Caco-2 (cell line): ENCODE measurements around the gene KLK3. TPM values are rescaled to one million over a fixed set of nuclear protein-coding genes. Genes with fewer than 3 reads are reported as not detected.
A peak's percentile ranks its signal among the peaks of the same experiment; 100 is the strongest.

Experiments
- BruUV-seq: library from RNA; stranded (reverse); fragments of 400-500 nt; replicated peaks from 2 replicates; lab custom pipeline; 2021; lab: Mats Ljungman, UMichigan
- CTCF ChIA-PET: fragments of 300-600 bp; sonication (Branson Sonifier 250); formaldehyde crosslinking; loops from one replicate; lab custom pipeline; 2022; ENCODE audit warnings: antibody characterized with exemption; lab: Charles Lee
- POLR2A ChIA-PET: fragments of 300-600 bp; sonication (Branson Sonifier 250); formaldehyde crosslinking; loops from one replicate; lab custom pipeline; 2022; ENCODE audit warnings: antibody characterized with exemption; lab: Charles Lee
- DNase-seq, 2 experiments: peaks; one replicate each; pipeline versions ENCODE4 v3.0.0 to v3.0.0-alpha.2; 2020 to 2022
- H3K27me3 ChIP-seq: replicated peaks from 2 replicates; pipeline ENCODE4 v1.6.0; 2011; ENCODE audit warnings: low read length; ENCODE audit not compliant: control insufficient read depth, insufficient read depth
- H3K36me3 ChIP-seq: 2 replicates; pipeline ENCODE4 v1.5.1; 2011; ENCODE audit warnings: low read length; ENCODE audit not compliant: control insufficient read depth, insufficient read depth
- H3K4me1 ChIP-seq: fragments of 250-450 bp; sonication (Bioruptor Pico); 2 replicates; pipeline ENCODE4 v1.5.1; 2020; ENCODE audit warnings: mild to moderate bottlenecking
- H3K4me3 ChIP-seq: 2 replicates; pipeline ENCODE4 v1.5.1; 2011; ENCODE audit warnings: low read depth, mild to moderate bottlenecking, control low read depth, low read length
- H3K9me3 ChIP-seq: fragments of 250-450 bp; sonication (Bioruptor Pico); 2 replicates; pipeline ENCODE4 v1.5.1; 2020; ENCODE audit warnings: mild to moderate bottlenecking, moderate library complexity
- H3K27ac Mint-ChIP-seq: one replicate; pipeline ENCODE4 v1.8.0; 2022; ENCODE audit warnings: mixed read lengths; ENCODE audit not compliant: unreplicated experiment
- H3K27me3 Mint-ChIP-seq: one replicate; pipeline ENCODE4 v1.8.0; 2022; ENCODE audit warnings: mixed read lengths; ENCODE audit not compliant: insufficient read depth, unreplicated experiment
- H3K36me3 Mint-ChIP-seq: one replicate; pipeline ENCODE4 v1.8.0; 2022; ENCODE audit warnings: mild to moderate bottlenecking, mixed read lengths; ENCODE audit not compliant: insufficient read depth, unreplicated experiment
- H3K4me1 Mint-ChIP-seq: one replicate; pipeline ENCODE4 v1.8.0; 2022; ENCODE audit warnings: low read depth, mixed read lengths; ENCODE audit not compliant: unreplicated experiment
- H3K4me3 Mint-ChIP-seq: one replicate; pipeline ENCODE4 v1.8.0; 2022; ENCODE audit warnings: mild to moderate bottlenecking, moderate library complexity, mixed read lengths; ENCODE audit not compliant: unreplicated experiment
- H3K9me3 Mint-ChIP-seq: one replicate; pipeline ENCODE4 v1.8.0; 2022; ENCODE audit warnings: mixed read lengths; ENCODE audit not compliant: unreplicated experiment
- CTCF ChIP-seq, 2 experiments: fragments of 200-600 bp in 1 of 2; IDR thresholded peaks; 1 replicate in 1 of 2; 2 replicates in 1 of 2; pipeline versions ENCODE4 v1.5.1 to v1.8.0; 2011 to 2022; ENCODE audit warnings: antibody characterized with exemption in 1 of 2, control low read depth in 1 of 2, inconsistent platforms in 1 of 2, low read depth in 1 of 2, low read length in 1 of 2, mild to moderate bottlenecking in 1 of 2, moderate library complexity in 1 of 2; ENCODE audit not compliant: insufficient read depth in 1 of 2, severe bottlenecking in 1 of 2, unreplicated experiment in 1 of 2
- intact Hi-C: fragments of 100-400 bp; cut with micrococcal nuclease; formaldehyde crosslinking; loops from one replicate; pipeline ENCODE4 v1.10.0; 2022; ENCODE audit not compliant: unreplicated experiment
- total RNA-seq: library from RNA; stranded (reverse); gene quantifications from 2 replicates; pipeline ENCODE4 v1.2.3, GENCODE V29; 2022

Gene KLK3
- total RNA-seq, 1 experiment from 2014 or later: not detected

DNA sequence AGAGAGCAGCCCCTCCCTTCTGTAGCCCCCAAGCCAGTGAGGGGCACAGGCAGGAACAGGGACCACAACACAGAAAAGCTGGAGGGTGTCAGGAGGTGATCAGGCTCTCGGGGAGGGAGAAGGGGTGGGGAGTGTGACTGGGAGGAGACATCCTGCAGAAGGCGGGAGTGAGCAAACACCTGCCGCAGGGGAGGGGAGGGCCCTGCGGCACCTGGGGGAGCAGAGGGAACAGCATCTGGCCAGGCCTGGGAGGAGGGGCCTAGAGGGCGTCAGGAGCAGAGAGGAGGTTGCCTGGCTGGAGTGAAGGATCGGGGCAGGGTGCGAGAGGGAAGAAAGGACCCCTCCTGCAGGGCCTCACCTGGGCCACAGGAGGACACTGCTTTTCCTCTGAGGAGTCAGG is 4.2 kb downstream of the KLK3 start:
- H3K27ac Mint-ChIP-seq: no peak overlapping the region
- peak in 1 of 2 experiments; percentile 22 for DNase-seq
- H3K4me3 ChIP-seq: no peak overlapping the region
- ChIA-PET CTCF (no interaction called here), POLR2A (no interaction called here)
- no peaks in the 10 kb centered on the region for H3K36me3 ChIP-seq
- TF ChIP-seq CTCF (IDR thresholded peaks at IDR 0.05; ENCODE audit: insufficient read depth in 1 of 2, low read depth in 1 of 2, low read length in 1 of 2, severe bottlenecking in 1 of 2, unreplicated experiment in 1 of 2): no peak
- H3K27me3 ChIP-seq: no peaks in the 10 kb centered on the region; the same call in 1 of the 2 replicates
- H3K36me3 Mint-ChIP-seq: no peaks in the 10 kb centered on the region
- no TSS peak for BruUV-seq
- H3K9me3 Mint-ChIP-seq: no peaks in the 10 kb centered on the region
- peaks cover 28% of the 10 kb centered on the region for H3K27me3 Mint-ChIP-seq
- intact Hi-C loops: no loop called here
- no peak overlapping the region for H3K4me3 Mint-ChIP-seq
- no peaks in the 10 kb centered on the region for H3K4me1 Mint-ChIP-seq
- H3K4me1 ChIP-seq: no peaks in the 10 kb centered on the region
- H3K9me3 ChIP-seq: 0 out of 2 replicates have a peak, but pooled peaks cover 13% of the 10 kb centered on the region

- Histone ChIP-seq H3K27me3 (no peaks in the 10 kb centered on the region; the same call in 1 of the 2 replicates), H3K4me1 (no peaks in the 10 kb centered on the region), H3K36me3 (no peaks in the 10 kb centered on the region), H3K4me3 (no peak overlapping the region), H3K9me3 (0 out of 2 replicates have a peak, but pooled peaks cover 13% of the 10 kb centered on the region)
- intact Hi-C loops: no loop called here
- Mint-ChIP-seq H3K27me3 (peaks cover 30% of the 10 kb centered on the region), H3K4me3 (no peak overlapping the region), H3K36me3 (no peaks in the 10 kb centered on the region), H3K9me3 (no peaks in the 10 kb centered on the region), H3K4me1 (no peaks in the 10 kb centered on the region), H3K27ac (no peak overlapping the region)
- CTCF ChIA-PET: no interaction called here
- POLR2A ChIA-PET: no interaction called here
- DNase-seq: peak in 1 of 2 experiments; percentile 8
- no TSS peak for BruUV-seq
- TF ChIP-seq CTCF (IDR thresholded peaks at IDR 0.05; ENCODE audit: insufficient read depth in 1 of 2, low read depth in 1 of 2, low read length in 1 of 2, severe bottlenecking in 1 of 2, unreplicated experiment in 1 of 2): no peak
Observed at GRCh38 chr19:50859849-50860248, 5.1 kb downstream of the KLK3 start.

DNA sequence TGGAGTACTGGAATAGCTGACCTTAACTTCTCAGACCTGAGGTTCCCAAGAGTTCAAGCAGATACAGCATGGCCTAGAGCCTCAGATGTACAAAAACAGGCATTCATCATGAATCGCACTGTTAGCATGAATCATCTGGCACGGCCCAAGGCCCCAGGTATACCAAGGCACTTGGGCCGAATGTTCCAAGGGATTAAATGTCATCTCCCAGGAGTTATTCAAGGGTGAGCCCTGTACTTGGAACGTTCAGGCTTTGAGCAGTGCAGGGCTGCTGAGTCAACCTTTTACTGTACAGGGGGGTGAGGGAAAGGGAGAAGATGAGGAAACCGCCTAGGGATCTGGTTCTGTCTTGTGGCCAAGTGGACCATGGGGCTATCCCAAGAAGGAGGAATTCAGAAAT is 6.3 kb downstream of the KLK3 start:
- peak in 1 of 2 experiments; percentile 16 for DNase-seq

More for the DNA sequence above, 6.3 kb downstream of the KLK3 start:
- no peaks in the 10 kb centered on the region; the same call in 1 of the 2 replicates for H3K27me3 ChIP-seq
- CTCF ChIA-PET: no interaction called here
- Mint-ChIP-seq H3K27ac (no peak overlapping the region), H3K36me3 (no peaks in the 10 kb centered on the region), H3K4me3 (no peak overlapping the region), H3K9me3 (no peaks in the 10 kb centered on the region), H3K4me1 (no peaks in the 10 kb centered on the region), H3K27me3 (peaks cover 27% of the 10 kb centered on the region)
- H3K36me3 ChIP-seq: no peaks in the 10 kb centered on the region
- TF ChIP-seq CTCF (IDR thresholded peaks at IDR 0.05; ENCODE audit: insufficient read depth in 1 of 2, low read depth in 1 of 2, low read length in 1 of 2, severe bottlenecking in 1 of 2, unreplicated experiment in 1 of 2): no peak
- 0 out of 2 replicates have a peak, but pooled peaks cover 13% of the 10 kb centered on the region for H3K9me3 ChIP-seq
- intact Hi-C loops: no loop called here
- no peak overlapping the region for H3K4me3 ChIP-seq
- POLR2A ChIA-PET: no interaction called here
- BruUV-seq: no TSS peak
- no peaks in the 10 kb centered on the region for H3K4me1 ChIP-seq
